Testis (tissue), 3 donors: ENCODE measurements around the gene MAPRE3. TPM values are rescaled to one million over a fixed set of nuclear protein-coding genes. Genes with fewer than 3 reads are reported as not detected.

Experiments used
- DNase-seq: peaks from one replicate; pipeline ENCODE4 v3.0.0-alpha.2; 2019
- H3K27ac ChIP-seq, 2 donors: fragments of 200-600 bp; sonication (generic); one replicate each; pipeline ENCODE4 v1.5.1; 2019
- H3K27me3 ChIP-seq: fragments of 200-600 bp; sonication (generic); one replicate; pipeline ENCODE4 v1.5.1; 2019
- H3K36me3 ChIP-seq: fragments of 200-600 bp; sonication (generic); one replicate; pipeline ENCODE4 v1.5.1; 2017; ENCODE audit warnings: low read depth; ENCODE audit errors: missing control alignments
- H3K4me1 ChIP-seq: fragments of 200-600 bp; sonication (generic); one replicate; pipeline ENCODE4 v1.5.1; 2019
- H3K4me3 ChIP-seq, 2 donors: fragments of 200-600 bp; sonication (generic); one replicate each; pipeline ENCODE4 v1.5.1; 2017 to 2019
- H3K9me3 ChIP-seq: fragments of 200-600 bp; sonication (generic); one replicate; pipeline ENCODE4 v1.5.1; 2017
- CTCF ChIP-seq, 3 experiments: fragments of 450-650 bp in 2 of 3; fragments of 200-600 bp in 1 of 3; sonication (generic) in 1 of 3; IDR thresholded peaks; one replicate each; pipeline ENCODE4 v1.5.1; 2016 to 2019; ENCODE audit warnings: antibody characterized with exemption in 3 of 3, mild to moderate bottlenecking in 2 of 3, moderate library complexity in 1 of 3
- POLR2A ChIP-seq: fragments of 450-650 bp; IDR thresholded peaks from one replicate; pipeline ENCODE4 v1.6.1; 2017; ENCODE audit warnings: antibody characterized with exemption, mild to moderate bottlenecking, moderate library complexity
- WGBS, 2 donors: methylation state at CpG; one replicate each; pipeline ENCODE4 v1.1.5; 2018; 5-methylcytosine and 5-hydroxymethylcytosine counted together
- intact Hi-C: fragments of 100-400 bp; cut with DNase I; formaldehyde crosslinking; loops from one replicate; pipeline ENCODE4 v1.15.1; 2023; ENCODE audit warnings: low total_unique reads
- polyA plus RNA-seq: library from polyadenylated mRNA; stranded (reverse); fragments of 350-450 nt; fragmentation: Illumina TruSeq; extraction: RNeasy Lipid Tissue Mini Kit (QIAGEN cat#74804); gene quantifications from one replicate; pipeline ENCODE4 v1.2.3, GENCODE V29; 2014; ENCODE audit warnings: low read depth, low replicate concordance; ENCODE audit not compliant: insufficient read depth
- total RNA-seq, 2 donors: library from RNA; depleted of rRNA; stranded (reverse); fragments of >200 nt; gene quantifications; one replicate each; pipeline ENCODE4 v1.2.3, GENCODE V29; 2016

Gene MAPRE3
- total and polyA plus RNA-seq, 3 donors from 2014 or later = 31.4 to 112 (median 49.8) TPM

- Histone ChIP-seq H3K9me3 (no peaks in the 10 kb centered on the region), H3K27ac (no peak overlapping the region), H3K4me3 (no peak overlapping the region), H3K36me3 (no peaks in the 10 kb centered on the region), H3K4me1 (peaks cover 5% of the 10 kb centered on the region), H3K27me3 (no peaks in the 10 kb centered on the region)
- WGBS, 2 donors = 90 to 98% methylated on average over 5 to 10 of the region's 10 CpGs
- no peak for DNase-seq
- intact Hi-C loops = no loop called here
- no peak for TF ChIP-seq POLR2A
- no peak for TF ChIP-seq CTCF (IDR thresholded peaks at IDR 0.05)
Observed at GRCh38 chr2:27058210-27058609, 87.8 kb downstream of the MAPRE3 start.

GRCh38 chr2:27059141-27059820 is 88.8 kb downstream of the MAPRE3 start:
- peak; percentile 49 for DNase-seq
- Histone ChIP-seq H3K4me3 (no peak overlapping the region), H3K36me3 (no peaks in the 10 kb centered on the region), H3K27me3 (no peaks in the 10 kb centered on the region), H3K9me3 (no peaks in the 10 kb centered on the region), H3K4me1 (peaks cover 5% of the 10 kb centered on the region), H3K27ac (no peak overlapping the region)
- TF ChIP-seq CTCF (IDR thresholded peaks at IDR 0.05) (no peak), POLR2A (no peak)
- 54 to 55% methylated on average over 15 of the region's 15 CpGs for WGBS, 2 donors
- intact Hi-C loops = no loop called here

- DNase-seq = no peak
- H3K36me3 ChIP-seq = no peaks in the 10 kb centered on the region
- 86 to 87% methylated on average over 3 of the region's 3 CpGs for WGBS, 2 donors
- no peaks in the 10 kb centered on the region for H3K9me3 ChIP-seq
- TF ChIP-seq POLR2A (no peak), CTCF (IDR thresholded peaks at IDR 0.05) (no peak)
- H3K4me1 ChIP-seq = peaks cover 5% of the 10 kb centered on the region
- H3K27me3 ChIP-seq = no peaks in the 10 kb centered on the region
- intact Hi-C loops = no loop called here
- H3K27ac ChIP-seq = no peak overlapping the region
- H3K4me3 ChIP-seq = no peak overlapping the region
Observed at GRCh38 chr2:27060323-27060722, 89.9 kb downstream of the MAPRE3 start.

- no peak for DNase-seq
- intact Hi-C loops = no loop called here
- Histone ChIP-seq H3K27me3 (no peaks in the 10 kb centered on the region), H3K27ac (no peak overlapping the region), H3K9me3 (no peaks in the 10 kb centered on the region), H3K4me3 (no peak overlapping the region), H3K36me3 (no peaks in the 10 kb centered on the region), H3K4me1 (peaks cover 7% of the 10 kb centered on the region)
- WGBS, 2 donors = 74 to 88% methylated on average over 3 of the region's 3 CpGs
- TF ChIP-seq CTCF (IDR thresholded peaks at IDR 0.05) (no peak), POLR2A (no peak)
Observed at GRCh38 chr2:27065128-27065527, 94.7 kb downstream of the MAPRE3 start.

GRCh38 chr2:27067385-27067784 is 96.9 kb downstream of the MAPRE3 start:
- intact Hi-C loops = no loop called here
- Histone ChIP-seq H3K27ac (no peak overlapping the region), H3K36me3 (no peaks in the 10 kb centered on the region), H3K4me1 (peaks cover 21% of the 10 kb centered on the region), H3K9me3 (no peaks in the 10 kb centered on the region), H3K4me3 (no peak overlapping the region), H3K27me3 (no peaks in the 10 kb centered on the region)
- no peak for TF ChIP-seq POLR2A
- 88 to 90% methylated on average over 5 of the region's 5 CpGs for WGBS, 2 donors
- no peak for DNase-seq
